Measurements from ENCODE around the gene DTX3L.
"Not testable (repeated sequence)": the region's sequence is repeated elsewhere in the genome, so short reads cannot be mapped to it uniquely, and the experiment has no call there.

DTX3L gene

GRCh38 chr3:122562923-122563716, 1.0 kb upstream of the DTX3L start:
- DNase-seq (ENCODE audit: low spot score): peak; percentile 16

DNA sequence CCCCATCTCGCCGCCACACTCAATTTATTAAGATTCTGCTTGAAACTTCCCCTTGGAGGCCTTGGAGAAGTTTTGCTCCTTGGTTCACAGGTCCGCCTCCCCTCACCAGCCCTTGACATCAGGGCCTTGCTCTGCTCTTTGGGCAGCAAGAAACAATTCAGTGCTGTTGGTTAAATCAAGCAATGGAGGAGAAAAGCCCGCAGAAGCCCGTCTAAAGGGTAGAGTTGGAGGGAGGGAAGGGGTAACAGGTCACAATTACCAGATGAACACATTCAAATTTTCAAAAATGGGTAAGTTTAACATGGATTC, 467 bp upstream of the DTX3L start:
- no peak for DNase-seq (ENCODE audit: low spot score)

DNA sequence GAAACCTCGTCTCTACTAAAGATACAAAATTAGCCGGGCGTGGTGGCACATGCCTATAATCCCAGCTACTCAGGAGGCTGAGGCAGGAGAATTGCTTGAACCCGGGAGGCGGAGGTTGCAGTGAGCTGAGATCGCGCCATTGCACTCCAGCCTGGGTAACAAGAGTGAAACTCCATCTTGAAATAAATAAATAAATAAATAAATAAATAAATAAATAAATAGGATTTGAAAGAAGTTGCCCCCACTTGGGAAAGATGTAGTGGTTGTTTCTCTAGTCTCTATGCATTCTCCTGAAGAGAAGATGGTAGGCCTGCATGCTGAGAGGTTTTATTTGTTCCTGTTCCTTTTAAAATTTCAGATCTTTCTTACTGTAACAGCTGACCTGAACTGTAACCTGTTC, 4.0 kb downstream of the DTX3L start:
- DNase-seq (ENCODE audit: low spot score): not testable (repeated sequence)

DNA sequence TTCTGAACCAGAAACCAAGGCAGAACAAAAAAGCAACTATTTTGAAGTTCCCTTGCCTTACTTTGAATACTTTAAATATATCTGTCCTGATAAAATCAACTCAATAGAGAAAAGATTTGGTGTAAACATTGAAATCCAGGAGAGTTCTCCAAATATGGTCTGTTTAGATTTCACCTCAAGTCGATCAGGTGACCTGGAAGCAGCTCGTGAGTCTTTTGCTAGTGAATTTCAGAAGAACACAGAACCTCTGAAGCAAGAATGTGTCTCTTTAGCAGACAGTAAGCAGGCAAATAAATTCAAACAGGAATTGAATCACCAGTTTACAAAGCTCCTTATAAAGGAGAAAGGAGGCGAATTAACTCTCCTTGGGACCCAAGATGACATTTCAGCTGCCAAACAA, 4.6 kb downstream of the DTX3L start:
- DNase-seq (ENCODE audit: low spot score): no peak

DNA sequence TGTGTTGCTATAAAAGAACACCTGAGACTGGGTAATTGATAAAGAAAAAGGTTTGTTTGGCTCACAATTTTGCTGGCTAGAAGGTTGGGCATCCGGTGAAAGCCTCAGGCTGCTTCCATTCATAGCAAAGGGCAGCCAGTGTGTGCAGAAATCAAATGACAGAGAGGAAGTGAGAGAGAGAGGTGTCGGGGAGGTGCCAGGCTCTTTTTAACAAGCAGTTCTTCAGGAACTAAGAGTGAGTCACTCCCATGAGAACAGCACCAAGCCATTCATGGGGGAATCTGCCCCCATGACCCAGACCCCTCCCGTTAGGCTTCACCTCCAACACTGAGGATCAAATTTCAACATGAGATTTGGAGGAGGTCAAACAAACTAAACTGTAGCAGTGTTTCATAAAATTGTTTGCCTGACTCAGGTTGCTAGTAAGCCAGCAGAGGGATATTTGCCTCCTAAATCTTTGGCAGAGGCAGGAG, 8.8 kb downstream of the DTX3L start:
- DNase-seq (ENCODE audit: low spot score): no peak

GRCh38 chr3:122576174-122576940, 12.2 kb downstream of the DTX3L start:
- no peak for DNase-seq (ENCODE audit: low spot score)

DNA sequence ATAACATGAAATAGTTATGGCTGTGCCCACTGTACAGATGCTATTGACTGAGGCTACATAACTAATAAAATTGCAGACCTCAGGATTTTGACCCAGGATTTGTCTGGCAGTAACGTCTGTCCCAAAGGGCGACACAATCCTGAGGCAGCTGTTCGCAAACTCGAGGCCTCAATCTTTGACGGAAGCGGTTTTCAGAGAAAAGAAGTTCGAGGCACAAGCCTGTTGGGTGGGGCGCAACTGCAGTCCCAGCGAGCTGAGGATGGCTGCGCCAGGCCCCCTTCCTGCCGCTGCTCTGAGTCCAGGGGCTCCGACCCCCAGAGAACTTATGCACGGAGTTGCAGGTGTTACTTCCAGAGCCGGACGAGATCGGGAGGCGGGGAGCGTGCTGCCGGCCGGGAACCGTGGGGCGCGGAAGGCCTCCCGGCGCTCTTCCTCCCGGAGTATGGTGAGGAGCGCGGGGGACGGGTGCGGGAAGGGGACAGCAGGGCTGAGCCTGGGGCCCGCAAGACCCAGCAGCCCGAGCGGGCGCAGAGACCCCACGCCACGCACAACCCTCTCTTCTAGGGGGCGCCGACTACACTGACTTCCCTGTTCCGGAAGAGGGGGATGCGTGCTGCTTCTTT, 13.4 kb downstream of the DTX3L start, which contains the start of gene PARP15:
Gene PARP15 (plus strand): TSS at position 242 of the 623 bp plus-strand sequence. CDS start 18 bp downstream, at position 260.
- no peak for DNase-seq (ENCODE audit: low spot score)

- DNase-seq (ENCODE audit: low spot score): no peak
Observed at GRCh38 chr3:122578069-122578740, 14.1 kb downstream of the DTX3L start.

DNA sequence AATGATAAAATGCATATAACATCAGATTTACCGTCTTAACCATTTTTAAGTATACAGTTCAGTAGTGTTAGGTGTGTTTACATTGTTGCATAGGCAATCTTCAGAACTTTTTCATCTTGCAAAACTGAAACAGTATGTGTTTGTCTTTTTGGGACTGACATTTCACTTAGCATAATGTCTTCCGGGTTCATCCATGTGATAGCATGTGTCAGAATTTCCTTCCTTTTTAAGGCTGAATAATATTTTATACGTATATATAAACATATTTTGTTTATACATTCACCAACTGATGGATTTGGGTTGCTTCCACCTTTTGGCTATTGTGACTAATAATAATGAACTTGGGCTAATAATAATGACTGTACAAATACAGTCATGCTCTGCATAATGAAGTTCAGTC, 16.3 kb downstream of the DTX3L start:
- no peak for DNase-seq (ENCODE audit: low spot score)

DNA sequence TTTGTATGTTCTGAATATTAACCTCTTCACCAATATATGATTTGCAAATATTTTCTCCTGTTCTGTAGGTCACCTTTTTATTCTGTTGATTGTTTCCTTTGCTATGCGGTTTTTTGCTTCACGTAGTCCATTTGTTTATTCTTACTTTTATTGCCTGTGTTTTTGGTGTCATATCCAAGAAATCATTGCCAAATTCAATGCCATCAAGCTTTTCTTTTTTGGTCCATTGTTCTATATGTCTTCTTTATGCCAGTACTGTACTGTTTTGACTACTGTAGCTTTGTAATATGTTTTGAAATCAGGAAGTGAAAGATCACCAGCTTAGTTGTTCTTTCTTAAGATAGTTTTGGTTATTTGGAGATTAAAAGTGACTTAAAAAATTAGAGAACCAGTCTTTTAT, 17.5 kb downstream of the DTX3L start:
- no peak for DNase-seq (ENCODE audit: low spot score)

DNA sequence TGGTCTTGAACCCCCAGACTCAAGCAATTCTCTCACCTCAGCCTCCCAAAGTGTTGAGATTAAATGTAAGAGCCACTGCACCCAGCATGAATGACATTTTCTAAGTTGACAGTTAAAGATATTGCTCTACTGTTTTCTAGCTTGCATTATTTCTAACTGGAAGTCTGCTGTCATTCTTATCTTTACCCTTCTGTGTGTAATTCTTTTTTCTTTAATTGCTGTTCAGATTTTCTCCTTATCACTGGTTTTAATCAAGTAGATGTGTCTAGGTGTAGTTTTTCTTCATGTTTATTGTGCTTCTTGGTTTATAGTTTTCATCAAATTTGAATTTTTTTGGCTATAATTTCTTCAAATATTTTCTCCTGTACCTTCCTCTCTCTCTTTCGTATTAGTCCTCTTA, 18.3 kb downstream of the DTX3L start:
- no peak for DNase-seq (ENCODE audit: low spot score)

DNA sequence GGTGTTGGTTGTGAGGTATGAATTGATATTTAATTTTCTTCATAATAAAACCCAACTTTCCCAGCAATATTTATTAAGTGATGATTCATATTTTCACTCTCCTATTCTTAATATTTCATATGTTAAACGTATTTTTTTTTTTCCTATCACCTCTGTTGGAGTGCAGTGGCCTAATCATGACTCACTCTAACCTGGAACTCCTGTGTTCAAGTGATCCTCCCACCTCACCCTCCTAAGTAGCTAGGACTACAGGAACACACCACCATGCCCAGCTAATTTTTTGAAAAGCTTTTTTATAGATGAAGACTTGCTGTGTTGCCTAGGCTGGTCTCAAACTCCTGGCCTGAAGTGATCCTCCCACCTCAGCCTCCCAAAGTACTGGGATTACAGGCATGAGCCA, 22.0 kb downstream of the DTX3L start:
- DNase-seq (ENCODE audit: low spot score): no peak

DNA sequence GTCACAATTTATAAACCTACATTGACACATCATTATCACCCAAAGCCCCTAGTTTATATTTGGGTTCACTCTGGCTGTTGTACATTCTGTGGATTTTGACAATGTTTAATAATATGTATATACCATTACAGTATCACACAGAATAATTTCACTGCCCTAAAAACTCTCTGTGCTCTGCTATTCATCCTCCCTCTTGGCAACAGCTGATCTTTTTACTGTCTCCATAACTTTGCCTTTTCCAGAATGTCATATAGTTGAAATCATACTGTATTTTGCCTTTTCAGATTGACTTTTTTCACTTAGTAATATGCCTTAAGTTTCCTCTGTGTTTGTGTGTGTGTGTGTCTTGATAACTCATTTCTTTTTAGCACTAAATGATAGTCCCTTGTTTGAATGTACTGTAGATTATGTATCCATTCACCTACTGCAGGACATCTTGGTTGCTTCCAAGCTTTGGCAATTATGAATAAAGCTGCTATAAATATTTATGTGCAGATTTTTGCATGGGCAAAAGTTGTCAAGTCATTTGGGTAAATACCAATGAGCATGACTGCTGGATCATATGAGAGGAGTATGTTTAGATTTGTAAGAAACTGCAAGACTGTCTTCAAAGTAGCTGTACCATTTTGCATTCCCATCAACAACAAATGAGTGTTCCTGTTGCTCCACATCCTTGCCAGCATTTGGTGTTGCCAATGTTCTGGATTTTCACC, 22.8 kb downstream of the DTX3L start:
- no peak for DNase-seq (ENCODE audit: low spot score)

DNA sequence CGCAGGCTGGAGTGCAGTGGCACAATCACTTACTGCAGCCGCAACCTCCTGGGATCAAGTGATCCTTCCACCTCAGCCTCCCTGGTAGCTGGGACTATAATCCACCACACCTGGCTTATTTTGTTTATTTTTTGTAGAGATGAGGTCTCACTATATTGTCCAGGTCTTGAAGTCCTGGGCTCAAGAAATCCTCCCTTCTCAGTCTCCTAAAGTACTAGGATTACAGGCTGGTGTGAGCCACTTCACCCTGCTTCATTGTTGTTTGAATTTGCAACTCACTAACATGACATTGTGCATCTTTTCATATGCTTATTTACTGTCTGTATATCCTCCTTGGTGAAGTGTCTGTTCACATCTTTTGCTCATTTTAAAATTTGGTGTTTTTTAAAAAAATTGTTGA, 23.4 kb downstream of the DTX3L start:
- no peak for DNase-seq (ENCODE audit: low spot score)

- no peak for DNase-seq (ENCODE audit: low spot score)
Observed at GRCh38 chr3:122589297-122589696, 25.2 kb downstream of the DTX3L start.

GRCh38 chr3:122590610-122591009, 26.5 kb downstream of the DTX3L start:
- no peak for DNase-seq (ENCODE audit: low spot score)

- DNase-seq (ENCODE audit: low spot score): no peak
Observed at GRCh38 chr3:122594025-122594424, 29.9 kb downstream of the DTX3L start.

- no peak for DNase-seq (ENCODE audit: low spot score)
Observed at GRCh38 chr3:122598151-122598550, 34.0 kb downstream of the DTX3L start.

DNA sequence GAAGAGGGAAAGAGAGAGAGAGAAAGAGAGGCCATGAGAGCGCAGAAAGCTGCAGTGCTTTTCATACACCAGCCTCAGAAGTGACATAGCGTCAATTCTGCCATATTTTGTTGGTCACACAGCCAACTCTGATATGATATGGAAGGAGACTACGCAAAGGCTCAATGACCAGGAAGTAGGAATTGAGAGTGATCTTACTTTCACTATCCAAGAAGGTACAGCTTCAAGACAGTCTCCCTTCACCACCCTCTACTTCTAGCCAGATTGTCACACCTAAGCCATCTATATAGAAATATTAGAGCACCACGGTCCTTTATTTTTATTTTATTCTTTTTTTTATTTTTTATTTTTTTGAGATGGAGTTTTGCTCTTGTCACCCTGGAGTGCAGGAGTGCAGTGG, 34.4 kb downstream of the DTX3L start:
- DNase-seq (ENCODE audit: low spot score): no peak

DNA sequence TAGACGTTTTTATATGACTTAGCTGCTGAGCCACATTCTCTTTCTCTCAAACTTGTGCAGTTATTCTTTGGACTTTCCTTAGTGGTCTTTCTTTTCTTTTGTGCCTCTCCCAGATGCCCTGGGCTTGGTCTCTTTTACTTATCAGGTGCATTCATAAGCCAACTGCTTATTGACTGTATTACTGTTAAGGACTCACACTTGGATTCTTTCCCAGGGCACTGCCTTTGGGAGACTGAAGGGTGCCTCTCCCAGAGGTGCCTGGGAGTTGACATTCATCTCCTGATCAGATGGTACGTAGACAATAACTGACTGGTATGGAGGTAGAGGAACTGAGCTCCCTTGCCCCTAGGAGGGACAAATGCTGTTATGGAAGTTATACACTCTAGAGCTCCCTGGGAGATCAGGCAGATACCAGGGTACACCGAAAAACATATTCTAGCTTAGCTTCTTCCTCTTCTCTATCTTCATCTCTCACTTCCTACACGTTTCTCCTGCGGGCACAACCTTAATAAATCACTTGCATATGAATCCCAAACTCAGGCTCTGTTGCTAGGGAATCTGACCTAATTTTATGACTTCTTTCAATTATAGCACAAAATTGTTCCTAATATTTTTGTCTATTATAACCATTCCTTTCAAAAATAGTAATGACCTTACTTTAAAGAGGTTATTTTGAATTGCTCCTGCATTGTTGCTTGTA, 38.0 kb downstream of the DTX3L start:
- no peak for DNase-seq (ENCODE audit: low spot score)

DNA sequence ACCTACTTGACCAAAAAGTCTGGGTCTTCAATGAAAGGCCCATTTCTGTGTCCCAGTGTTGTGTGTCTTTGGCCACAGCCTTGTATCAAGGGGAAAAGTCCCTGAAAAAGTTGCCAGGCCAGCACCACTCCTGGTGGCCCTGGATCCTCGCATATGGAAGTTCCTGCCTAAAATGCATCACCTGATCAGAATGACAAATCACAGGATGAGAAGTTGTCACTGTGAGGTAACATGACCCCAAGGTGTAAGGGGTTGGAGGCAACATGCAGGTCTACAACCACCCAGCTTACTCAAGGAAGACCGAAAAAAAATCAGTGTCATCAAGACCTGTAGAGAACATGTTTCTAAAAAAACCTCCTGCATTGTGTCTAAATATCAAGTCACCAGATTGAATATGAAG, 38.9 kb downstream of the DTX3L start:
- DNase-seq (ENCODE audit: low spot score): no peak

Measured in hematopoietic multipotent progenitor cell treated with erythropoietin and hydrocortisone succinate and interleukin-3 and kit ligand, for 17 days (in vitro differentiated cells).